Spinal cord (tissue), 10 donors: ENCODE measurements around the gene ATOX1. TPM values are rescaled to one million over a fixed set of nuclear protein-coding genes. Genes with fewer than 3 reads are reported as not detected.

Experiments used
- DNase-seq, 6 donors: peaks; one replicate each; pipeline versions ENCODE4 v3.0.0 to v3.0.0-alpha.2; 2013 to 2015; ENCODE audit warnings: low spot score in 6 of 6, low read depth in 4 of 6
- H3K27ac ChIP-seq: one replicate; pipeline ENCODE4 v1.5.1; 2013; ENCODE audit warnings: low read depth, low read length, control low read depth
- H3K27me3 ChIP-seq: one replicate; pipeline ENCODE4 v1.6.1; 2013; ENCODE audit warnings: low read length; ENCODE audit not compliant: control insufficient read depth, insufficient read depth
- H3K36me3 ChIP-seq: one replicate; pipeline ENCODE4 v1.6.1; 2013; ENCODE audit warnings: low read length; ENCODE audit not compliant: control insufficient read depth, insufficient read depth
- H3K4me1 ChIP-seq: one replicate; pipeline ENCODE4 v1.6.1; 2013; ENCODE audit warnings: low read length; ENCODE audit not compliant: control insufficient read depth, insufficient read depth
- H3K4me3 ChIP-seq: one replicate; pipeline ENCODE4 v1.5.1; 2013; ENCODE audit warnings: low read depth, low read length, control low read depth
- H3K9me3 ChIP-seq: one replicate; pipeline ENCODE4 v1.6.1; 2013; ENCODE audit warnings: low read length; ENCODE audit not compliant: control insufficient read depth, insufficient read depth
- WGBS: methylation state at CpG from one replicate; pipeline ENCODE4 v1.1.5; 2013; ENCODE audit warnings: missing lambda C conversion rate; ENCODE audit not compliant: insufficient coverage; 5-methylcytosine and 5-hydroxymethylcytosine counted together
- polyA plus RNA-seq, 2 donors: library from polyadenylated mRNA; unstranded; fragments of 120-200 nt; gene quantifications; one replicate each; pipeline ENCODE4 v1.2.1, GENCODE V29; 2013; ENCODE audit not compliant: insufficient read length in 2 of 2
- total RNA-seq, 2 donors: library from RNA; depleted of rRNA in 1 of 2; stranded (reverse); fragments of 120-200 nt in 1 of 2; fragments of >200 nt in 1 of 2; gene quantifications; one replicate each; pipeline versions ENCODE4 v1.2.3 to v1.2.4, GENCODE V29; 2013 to 2014
- donor health status: healthy.

The ATOX1 gene
- total and polyA plus RNA-seq, 4 donors = 57.3 to 116 (median 104) TPM

GRCh38 chr5:151771259-151772028 lies 13.0 kb upstream of the ATOX1 start, which contains the start of gene G3BP1:
TSS of gene G3BP1 (plus strand) at chr5:151771954. CDS start at chr5:151786621, 14,667 bp downstream.
- peak; percentile 99 to 100 (median 100) for DNase-seq
- Histone ChIP-seq H3K27ac (peak within 1 kb of the TSS; percentile 99), H3K4me1 (peaks cover 21% of the 10 kb centered on the region), H3K27me3 (no peaks in the 10 kb centered on the region), H3K36me3 (no peaks in the 10 kb centered on the region), H3K9me3 (no peaks in the 10 kb centered on the region), H3K4me3 (peak within 1 kb of the TSS; percentile 79)
- WGBS = under 1% methylated on average over 49 of the region's 49 CpGs

GRCh38 chr5:151770383-151771258 lies 12.2 kb upstream of the ATOX1 start:
- H3K9me3 ChIP-seq = no peaks in the 10 kb centered on the region
- DNase-seq = peak in 5 of 6 donors; percentile 62 to 92 (median 70)
- peaks cover 21% of the 10 kb centered on the region for H3K4me1 ChIP-seq
- H3K27me3 ChIP-seq = no peaks in the 10 kb centered on the region
- H3K4me3 ChIP-seq = peak overlapping the region; percentile 54
- WGBS = 1% methylated on average over 75 of the region's 75 CpGs
- H3K27ac ChIP-seq = peak overlapping the region; percentile 99
- H3K36me3 ChIP-seq = no peaks in the 10 kb centered on the region

- no peak for DNase-seq
- H3K4me3 ChIP-seq = no peak overlapping the region
- no peaks in the 10 kb centered on the region for H3K36me3 ChIP-seq
- no peaks in the 10 kb centered on the region for H3K27me3 ChIP-seq
- no peak overlapping the region for H3K27ac ChIP-seq
- H3K4me1 ChIP-seq = peaks cover 17% of the 10 kb centered on the region
- no peaks in the 10 kb centered on the region for H3K9me3 ChIP-seq
Observed at GRCh38 chr5:151766975-151767374, 8.5 kb upstream of the ATOX1 start.

GRCh38 chr5:151764801-151765200 lies 6.4 kb upstream of the ATOX1 start:
- Histone ChIP-seq H3K27me3 (no peaks in the 10 kb centered on the region), H3K4me3 (no peak overlapping the region), H3K9me3 (no peaks in the 10 kb centered on the region), H3K36me3 (no peaks in the 10 kb centered on the region), H3K27ac (no peak overlapping the region), H3K4me1 (peaks cover 2% of the 10 kb centered on the region)
- DNase-seq = no peak

GRCh38 chr5:151758141-151758429 lies 346 bp downstream of the ATOX1 start:
- 0% methylated on average over 9 of the region's 11 CpGs for WGBS

GRCh38 chr5:151757233-151758140 lies 944 bp downstream of the ATOX1 start:
- no peak overlapping the region for H3K27ac ChIP-seq
- WGBS = 12% methylated on average over 6 of the region's 9 CpGs

More at GRCh38 chr5:151758141-151758429, 346 bp downstream of the ATOX1 start:
- Histone ChIP-seq H3K9me3 (no peaks in the 10 kb centered on the region), H3K27ac (peak overlapping the region; percentile 57), H3K27me3 (no peaks in the 10 kb centered on the region), H3K4me3 (peak overlapping the region; percentile 91), H3K36me3 (no peaks in the 10 kb centered on the region), H3K4me1 (peaks cover 16% of the 10 kb centered on the region)
- peak in 1 of 6 donors; percentile 28 for DNase-seq

GRCh38 chr5:151755383-151755782 lies 3.0 kb downstream of the ATOX1 start:
- no peaks in the 10 kb centered on the region for H3K27me3 ChIP-seq
- 95% methylated on average over 2 of the region's 3 CpGs for WGBS

More at GRCh38 chr5:151757233-151758140, 944 bp downstream of the ATOX1 start:
- no peaks in the 10 kb centered on the region for H3K9me3 ChIP-seq
- no peaks in the 10 kb centered on the region for H3K27me3 ChIP-seq
- no peaks in the 10 kb centered on the region for H3K36me3 ChIP-seq
- H3K4me1 ChIP-seq = peaks cover 16% of the 10 kb centered on the region
- no peak for DNase-seq
- H3K4me3 ChIP-seq = peak overlapping the region; percentile 91

GRCh38 chr5:151751593-151751992 lies 6.8 kb downstream of the ATOX1 start:
- Histone ChIP-seq H3K4me3 (no peak overlapping the region), H3K4me1 (no peaks in the 10 kb centered on the region), H3K9me3 (no peaks in the 10 kb centered on the region), H3K36me3 (peaks cover 2% of the 10 kb centered on the region), H3K27ac (no peak overlapping the region), H3K27me3 (no peaks in the 10 kb centered on the region)
- DNase-seq = no peak
- WGBS = 93% methylated on average over 4 of the region's 4 CpGs

More at GRCh38 chr5:151755383-151755782, 3.0 kb downstream of the ATOX1 start:
- Histone ChIP-seq H3K4me1 (peaks cover 16% of the 10 kb centered on the region), H3K36me3 (no peaks in the 10 kb centered on the region), H3K9me3 (no peaks in the 10 kb centered on the region), H3K27ac (no peak overlapping the region), H3K4me3 (no peak overlapping the region)
- DNase-seq = no peak

GRCh38 chr5:151751091-151751490 lies 7.3 kb downstream of the ATOX1 start:
- Histone ChIP-seq H3K9me3 (no peaks in the 10 kb centered on the region), H3K27ac (no peak overlapping the region), H3K27me3 (no peaks in the 10 kb centered on the region), H3K36me3 (peaks cover 2% of the 10 kb centered on the region), H3K4me3 (no peak overlapping the region), H3K4me1 (no peaks in the 10 kb centered on the region)
- WGBS = 100% methylated on average over 1 of the region's 4 CpGs
- DNase-seq = no peak
